ENCODE data around the gene RASIP1.
A peak's percentile ranks its signal among the peaks of the same experiment; 100 is the strongest.

Gene RASIP1

DNA sequence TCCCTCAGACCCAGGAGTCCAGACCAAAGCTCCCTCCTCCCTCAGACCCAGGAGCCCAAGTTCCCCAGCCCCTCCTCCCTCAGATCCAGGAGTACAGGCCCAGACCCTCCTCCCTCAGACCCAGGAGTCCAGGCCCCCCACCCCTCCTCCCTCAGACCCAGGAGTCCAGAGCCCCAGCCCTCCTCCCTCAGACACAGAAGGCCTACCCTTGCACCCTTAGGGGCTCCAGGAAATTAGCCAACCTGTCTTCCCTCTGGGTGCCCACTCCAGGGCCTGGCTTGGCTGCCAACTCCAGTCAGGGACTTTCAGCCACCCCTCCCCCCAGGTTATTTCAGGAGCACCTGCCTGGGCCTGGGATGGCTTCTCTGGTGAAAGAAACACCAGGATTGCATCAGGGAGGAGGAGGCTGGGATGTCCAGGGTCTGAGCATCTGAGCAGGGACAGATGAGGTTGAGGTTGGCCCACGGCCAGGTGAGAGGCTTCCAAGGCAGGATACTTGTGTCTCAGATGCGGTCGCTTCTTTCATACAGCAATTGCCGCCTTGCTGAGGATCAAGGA is 14.8 kb upstream of the RASIP1 start, which contains the start of gene FGF21:
FGF21 (plus strand) TSS at position 441 of the 558 bp plus-strand sequence. CDS start 713 bp downstream, outside the sequence.
- no peak for DNase-seq (ENCODE audit: low read depth in 2 of 2)

DNA sequence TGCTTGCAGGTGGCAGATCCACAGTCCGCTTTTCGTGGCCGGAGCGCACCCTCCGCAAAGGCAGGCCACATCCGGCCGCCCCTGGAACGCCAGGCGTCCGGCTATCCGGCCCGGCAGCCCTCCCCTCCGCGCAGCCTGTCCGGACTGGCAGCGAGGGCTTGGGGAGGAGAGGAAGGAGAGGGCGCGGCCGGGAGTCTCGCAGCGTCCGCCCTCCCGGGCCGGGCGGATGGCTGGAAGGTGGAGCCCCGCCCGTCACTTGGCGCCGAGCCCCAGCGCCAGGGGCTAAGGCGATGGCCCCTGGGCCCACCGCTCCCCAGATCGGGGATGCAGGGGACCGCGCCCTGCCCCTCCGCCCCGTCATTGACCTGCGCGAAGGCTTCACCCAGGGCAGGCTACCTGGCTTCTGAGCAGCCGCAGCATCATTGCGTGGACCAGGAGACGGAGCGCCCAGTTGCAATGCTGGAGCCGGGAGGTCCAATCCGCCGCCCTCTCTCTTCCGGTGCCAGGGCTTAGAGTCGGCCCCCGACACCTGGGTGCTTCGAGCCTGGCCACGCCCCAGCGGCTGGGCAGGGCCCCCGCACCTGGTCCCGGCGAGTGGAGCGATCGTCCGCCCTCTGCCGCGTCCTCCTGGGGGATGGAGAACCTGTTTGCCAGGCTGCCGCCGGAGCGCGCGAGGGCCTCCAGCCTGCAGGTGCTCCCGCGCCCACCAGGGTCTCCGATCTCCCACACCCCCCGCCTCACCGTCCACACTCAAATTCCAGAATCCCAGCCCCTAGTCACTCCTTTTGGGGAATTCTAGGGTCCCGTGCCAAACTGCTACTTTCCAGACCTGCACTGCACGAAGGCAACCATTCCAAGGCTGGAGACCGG is 12.3 kb upstream of the RASIP1 start, which contains the start of gene FUT1:
FUT1 (minus strand) TSS at position 146 of the 870 bp plus-strand sequence. CDS start 1,360 bp downstream, outside the sequence.
- no peak for DNase-seq (ENCODE audit: low read depth in 2 of 2)

DNA sequence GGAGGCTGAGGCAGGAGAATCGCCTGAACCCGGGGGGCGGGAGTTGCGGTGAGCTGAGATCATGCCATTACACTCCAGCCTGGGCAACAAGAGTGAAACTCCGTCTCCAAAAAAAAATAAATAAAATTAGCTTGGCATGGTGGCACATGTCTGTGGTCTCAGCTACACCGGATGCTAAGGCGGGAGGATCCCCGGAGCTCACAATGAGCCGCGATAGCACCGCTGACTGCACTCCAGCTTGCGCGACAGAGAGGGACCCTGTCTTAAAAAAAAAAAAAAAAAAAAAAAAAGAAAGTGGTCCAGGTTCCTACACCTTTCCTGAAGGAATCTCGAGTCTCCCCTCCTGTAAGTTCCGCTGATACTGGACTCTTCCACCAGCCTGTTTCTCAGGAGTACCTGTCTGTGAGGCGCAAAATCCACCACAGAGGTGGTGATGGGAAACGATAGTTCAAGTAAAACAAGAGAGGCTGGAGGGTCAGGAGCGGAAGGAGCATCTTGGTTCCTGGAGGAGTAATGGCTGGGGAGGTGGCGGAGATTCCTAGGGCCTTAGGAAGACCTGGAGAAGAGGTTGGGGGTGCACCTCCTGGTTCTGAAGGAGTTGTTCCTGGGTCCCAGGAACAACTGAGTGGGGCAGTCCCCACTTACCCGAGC is 11.6 kb upstream of the RASIP1 start:
- DNase-seq (ENCODE audit: low read depth in 2 of 2) = no peak

DNA sequence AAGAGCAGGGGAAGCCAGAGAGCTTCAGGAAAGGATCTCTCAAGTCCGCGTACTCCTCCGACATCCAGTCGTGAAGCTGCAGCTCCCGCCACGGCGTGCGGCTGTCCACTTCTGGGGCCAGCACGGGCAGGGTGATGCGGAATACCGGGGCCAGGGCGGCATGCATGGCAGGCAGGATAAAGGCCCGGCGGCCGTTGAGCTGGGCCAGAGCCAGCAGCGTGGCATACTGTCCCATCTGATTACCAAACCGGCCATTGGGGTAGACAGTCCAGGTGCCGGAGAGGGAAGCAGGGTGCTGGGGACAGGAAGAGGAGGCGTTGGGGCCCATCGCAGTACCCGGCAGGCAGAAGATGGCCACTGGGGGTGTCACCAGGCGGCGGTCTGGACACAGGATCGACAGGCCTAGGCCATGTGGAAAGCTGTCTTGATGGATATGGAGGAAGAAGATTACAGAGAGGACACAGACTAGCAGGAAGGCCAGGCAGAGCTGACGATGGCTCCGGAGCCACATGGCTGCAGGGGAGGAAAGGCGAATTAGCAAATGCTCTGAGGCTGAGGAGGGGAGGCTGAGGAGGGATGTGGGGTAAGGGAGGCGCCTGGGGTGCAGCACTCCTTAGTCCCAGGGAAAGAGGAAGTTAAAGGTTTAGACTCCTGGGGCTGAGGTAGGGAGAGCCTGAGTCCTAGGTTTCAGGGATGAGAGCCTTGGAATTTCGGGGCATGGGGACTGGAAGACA is 10.5 kb upstream of the RASIP1 start:
- DNase-seq (ENCODE audit: low read depth in 2 of 2) = no peak

DNA sequence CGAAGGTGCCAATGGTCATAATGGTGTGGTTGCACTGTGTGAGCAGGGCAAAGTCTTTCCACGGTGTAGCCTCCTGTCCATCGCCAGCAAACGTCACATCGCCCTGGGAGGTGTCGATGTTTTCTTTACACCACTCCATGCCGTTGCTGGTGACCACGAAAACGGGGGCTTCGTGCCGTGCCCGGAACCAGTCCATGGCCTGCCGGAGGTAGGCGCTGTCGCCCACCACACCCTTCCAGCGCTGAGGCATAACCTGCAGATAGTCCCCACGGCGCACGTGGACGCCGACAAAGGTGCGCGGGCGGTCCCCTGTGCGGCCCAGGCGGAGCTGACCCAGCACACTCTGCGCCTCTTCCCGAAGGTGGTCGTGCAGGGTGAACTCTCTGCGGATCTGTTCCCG is 9.9 kb upstream of the RASIP1 start:
- no peak for DNase-seq (ENCODE audit: low read depth in 2 of 2)

DNA sequence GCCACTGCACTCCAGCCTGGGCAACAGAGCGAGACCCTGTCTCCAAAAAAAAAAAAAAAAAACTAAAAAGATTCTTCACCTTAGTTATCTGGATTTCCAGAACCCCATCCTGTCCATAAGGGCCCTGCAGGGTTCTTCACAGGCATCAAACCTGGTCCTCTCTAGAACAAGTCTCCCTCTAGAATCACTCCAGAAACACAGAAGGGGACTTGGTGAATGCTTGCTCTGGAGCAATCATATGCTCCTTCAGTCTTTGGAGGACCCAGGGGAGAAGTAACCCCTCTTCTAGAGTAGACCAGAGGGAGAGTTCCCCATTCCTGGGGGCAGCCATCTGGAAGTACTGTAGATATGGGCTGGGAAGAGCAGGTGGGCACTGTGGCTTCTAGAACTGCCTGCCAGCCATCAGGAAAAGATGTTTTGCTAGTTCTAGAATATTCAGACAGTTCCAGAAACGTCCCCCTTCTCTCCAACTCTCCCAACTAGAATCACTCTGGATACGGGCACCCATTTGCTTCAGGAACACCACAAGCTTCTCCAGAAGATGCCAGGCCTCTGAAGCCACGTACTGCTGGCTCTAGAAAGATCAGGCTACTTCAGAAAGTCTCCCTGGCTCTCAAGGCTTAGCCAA is 9.3 kb upstream of the RASIP1 start:
- DNase-seq (ENCODE audit: low read depth in 2 of 2) = no peak

DNA sequence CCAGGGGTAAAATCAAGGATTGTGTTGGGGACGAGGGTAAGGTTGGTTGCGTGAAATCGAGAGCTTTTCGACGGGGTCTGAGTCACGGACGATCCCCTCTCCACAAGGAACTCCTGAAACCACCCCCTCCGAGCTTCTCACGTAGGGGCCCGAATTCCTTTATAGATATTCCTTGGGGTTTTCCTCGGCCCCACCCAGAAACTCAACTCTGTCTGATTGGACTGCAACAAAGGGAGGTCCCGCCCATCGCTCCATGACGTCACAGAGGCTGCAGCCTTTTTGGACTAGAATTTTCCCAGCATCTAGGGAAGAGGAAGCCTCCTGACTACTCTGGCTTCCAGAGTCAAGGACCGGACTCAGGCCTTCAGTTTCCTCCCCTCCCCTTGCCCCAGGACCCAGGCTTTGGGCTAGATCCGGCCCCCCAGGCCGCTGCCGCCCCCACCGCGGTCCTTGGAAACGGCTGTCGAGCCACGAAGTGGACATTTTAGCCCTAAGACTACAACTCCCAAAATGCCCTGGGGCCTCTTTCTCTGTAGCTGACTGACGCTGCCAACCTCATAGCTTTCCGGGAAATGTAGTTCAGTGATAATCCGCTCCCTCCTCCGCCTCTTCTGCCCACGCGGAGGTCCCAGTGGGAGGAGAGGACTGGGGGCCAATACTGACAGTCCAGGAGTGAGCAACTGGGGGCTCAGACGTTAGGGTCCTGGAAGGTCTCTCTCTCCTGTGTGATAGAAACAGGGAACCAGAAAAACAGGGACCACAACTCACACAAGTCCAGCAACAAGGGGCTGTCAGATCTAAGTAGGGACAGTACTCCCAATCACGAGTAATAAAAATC is 6.5 kb upstream of the RASIP1 start, which contains the start of gene IZUMO1:
IZUMO1 (minus strand) TSS at position 172 of the 838 bp plus-strand sequence. CDS start 1,050 bp downstream, outside the sequence.
- peak; percentile 66 to 70 for DNase-seq (ENCODE audit: low read depth in 2 of 2)

DNA sequence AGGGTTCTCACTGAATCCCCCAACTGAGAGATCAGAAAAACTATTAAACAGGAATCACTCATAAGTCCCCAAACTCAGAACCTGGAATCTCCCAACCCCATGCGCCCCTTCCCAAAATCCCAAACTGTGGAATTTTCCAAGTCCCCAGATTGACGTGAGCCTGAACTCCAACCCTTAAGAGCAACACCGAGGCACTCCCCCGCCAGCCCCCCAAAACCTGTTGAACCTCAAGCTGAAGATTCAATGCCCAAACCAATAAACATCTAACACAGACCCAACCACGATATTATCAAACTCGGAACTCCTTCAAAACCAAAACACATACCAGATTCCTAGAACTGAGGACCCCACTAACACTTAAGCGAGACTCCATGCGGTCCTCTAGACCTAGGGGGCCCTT is 5.7 kb upstream of the RASIP1 start:
- DNase-seq (ENCODE audit: low read depth in 2 of 2) = no peak

DNA sequence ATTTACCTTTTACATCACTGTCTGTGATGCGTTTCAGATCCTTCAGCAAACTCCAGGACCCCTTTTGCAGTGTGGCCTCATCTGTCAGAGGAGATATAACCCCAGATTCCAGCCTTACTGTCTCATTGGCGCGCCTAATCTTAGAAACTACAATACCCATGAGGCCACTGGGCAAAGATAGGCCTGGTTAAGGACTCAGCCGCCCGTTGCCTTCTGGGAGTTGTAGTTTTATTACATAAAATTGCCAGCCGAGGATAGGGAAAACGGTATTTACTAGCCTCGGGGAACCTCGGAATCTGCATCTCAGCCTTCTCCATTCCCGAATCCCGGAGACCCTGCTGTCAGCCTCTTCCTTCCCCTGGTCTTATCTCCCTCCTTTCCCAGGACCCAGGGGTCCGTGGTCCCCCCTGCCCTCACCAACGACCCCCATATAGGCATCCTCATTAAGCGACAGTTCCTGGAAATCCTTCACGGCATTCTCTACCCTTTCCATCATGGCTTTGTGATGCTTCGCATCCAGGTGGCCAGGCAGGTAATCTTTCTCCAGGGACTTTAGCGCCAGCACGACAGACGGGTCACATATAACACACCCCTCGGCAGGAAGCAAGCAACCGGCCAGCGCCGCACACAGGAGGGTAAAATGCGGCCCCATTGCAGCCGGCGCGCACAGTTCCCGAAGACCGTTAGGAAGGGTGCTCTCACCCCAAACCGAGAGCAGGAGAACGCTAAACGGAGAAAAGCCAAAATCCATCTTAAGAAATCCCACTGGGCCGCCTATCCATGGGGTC is 5.0 kb upstream of the RASIP1 start:
- DNase-seq (ENCODE audit: low read depth in 2 of 2) = peak in 1 of 2 experiments; percentile 10

DNA sequence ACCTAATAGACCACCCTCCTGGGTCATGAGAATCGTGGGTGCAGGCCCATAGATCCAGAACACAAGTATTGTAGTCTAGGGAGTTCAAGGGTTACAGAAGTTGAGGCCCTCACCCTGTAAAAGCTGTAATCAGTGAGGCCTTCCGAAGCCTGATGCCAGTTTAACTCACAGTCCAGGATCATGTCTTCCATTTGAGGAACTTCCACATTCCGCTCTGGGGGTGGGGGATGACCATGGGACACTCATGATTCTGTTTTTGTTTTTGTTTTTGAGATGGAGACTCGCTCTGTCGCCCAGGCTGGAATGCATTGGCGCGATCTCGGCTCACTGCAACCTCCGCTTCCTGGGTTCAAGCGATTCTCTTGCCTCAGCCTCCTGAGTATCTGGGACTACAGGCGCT is 1.7 kb upstream of the RASIP1 start:
- DNase-seq (ENCODE audit: low read depth in 2 of 2) = no peak

DNA sequence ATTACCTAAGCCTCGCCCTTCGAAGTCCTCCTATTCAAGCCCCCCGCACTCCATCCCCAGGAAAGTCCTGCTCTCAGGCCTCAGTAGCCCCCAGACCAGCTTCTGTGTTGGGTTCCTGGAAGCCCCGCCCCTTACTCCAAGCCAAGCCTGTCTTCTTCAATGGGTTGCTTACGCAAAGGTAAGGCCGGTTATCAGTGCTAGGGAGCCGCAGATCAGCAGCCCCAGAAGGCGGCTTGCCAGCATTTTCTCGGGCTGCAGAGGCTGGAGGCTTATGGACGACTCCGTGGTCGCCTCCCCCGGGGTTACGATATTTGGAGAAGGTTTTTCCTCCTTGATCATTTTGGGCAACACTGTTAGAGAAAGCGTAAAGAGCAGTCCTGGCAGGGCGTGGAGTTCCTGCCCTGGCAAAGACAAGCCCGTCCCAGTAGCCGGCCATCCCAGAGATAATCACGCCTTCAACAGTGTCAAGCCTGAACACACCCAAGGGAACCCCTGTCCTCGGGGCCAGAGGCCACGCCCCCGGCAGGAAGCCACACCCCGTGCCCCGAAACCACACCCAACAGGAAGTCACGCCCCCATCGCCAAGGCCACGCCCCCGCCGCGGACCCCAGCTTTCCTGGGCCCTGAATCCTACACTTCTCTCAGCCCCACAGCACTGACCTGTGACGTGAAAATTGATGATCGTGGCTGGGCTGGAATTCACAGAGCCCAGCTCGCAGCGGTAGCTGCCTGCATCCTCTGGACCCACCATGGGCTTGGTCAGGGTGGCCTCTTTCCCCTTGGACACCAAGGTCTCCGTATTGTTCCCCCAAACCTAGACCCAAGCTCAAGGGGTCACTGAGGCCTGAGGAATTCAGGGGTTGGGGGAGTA is 954 bp upstream of the RASIP1 start:
- no peak for DNase-seq (ENCODE audit: low read depth in 2 of 2)

DNA sequence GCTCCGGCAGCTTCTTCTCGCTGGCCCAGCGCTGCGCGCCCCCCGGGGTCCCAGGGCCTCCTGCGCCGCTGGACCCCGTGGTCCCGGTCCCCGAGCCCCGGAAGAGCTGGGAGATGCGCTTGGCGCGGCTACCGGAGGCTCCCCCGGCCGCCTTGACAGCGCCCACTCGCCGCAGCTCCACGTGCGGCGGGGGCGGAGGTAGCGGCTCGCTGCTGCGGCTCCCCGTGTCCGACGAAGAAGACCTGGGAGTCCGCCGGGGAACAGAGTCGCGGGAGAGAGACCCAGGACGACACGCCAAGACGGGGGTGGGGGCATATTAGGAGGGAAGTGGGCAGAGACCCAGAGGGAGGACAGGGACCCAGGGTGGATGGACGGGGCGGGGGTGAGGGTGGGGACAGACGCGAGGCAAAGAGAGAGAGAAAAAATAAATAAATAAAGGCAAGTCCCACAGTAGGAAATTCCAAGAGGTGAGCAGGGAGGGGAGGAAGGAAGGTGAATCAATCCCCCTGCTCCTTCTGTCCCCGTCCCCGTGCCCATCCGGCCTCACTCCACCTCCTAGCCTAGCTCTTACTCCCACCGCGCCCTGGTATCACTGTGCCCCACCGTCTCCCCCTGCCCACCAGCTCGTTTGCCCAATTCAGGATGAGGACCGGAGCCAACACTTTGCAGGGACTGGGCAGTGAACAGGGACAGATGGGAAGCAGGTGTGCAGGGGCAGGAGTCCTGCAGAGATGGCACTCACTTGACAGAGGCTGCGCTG is 826 bp downstream of the RASIP1 start:
- DNase-seq (ENCODE audit: low read depth in 2 of 2) = no peak

DNA sequence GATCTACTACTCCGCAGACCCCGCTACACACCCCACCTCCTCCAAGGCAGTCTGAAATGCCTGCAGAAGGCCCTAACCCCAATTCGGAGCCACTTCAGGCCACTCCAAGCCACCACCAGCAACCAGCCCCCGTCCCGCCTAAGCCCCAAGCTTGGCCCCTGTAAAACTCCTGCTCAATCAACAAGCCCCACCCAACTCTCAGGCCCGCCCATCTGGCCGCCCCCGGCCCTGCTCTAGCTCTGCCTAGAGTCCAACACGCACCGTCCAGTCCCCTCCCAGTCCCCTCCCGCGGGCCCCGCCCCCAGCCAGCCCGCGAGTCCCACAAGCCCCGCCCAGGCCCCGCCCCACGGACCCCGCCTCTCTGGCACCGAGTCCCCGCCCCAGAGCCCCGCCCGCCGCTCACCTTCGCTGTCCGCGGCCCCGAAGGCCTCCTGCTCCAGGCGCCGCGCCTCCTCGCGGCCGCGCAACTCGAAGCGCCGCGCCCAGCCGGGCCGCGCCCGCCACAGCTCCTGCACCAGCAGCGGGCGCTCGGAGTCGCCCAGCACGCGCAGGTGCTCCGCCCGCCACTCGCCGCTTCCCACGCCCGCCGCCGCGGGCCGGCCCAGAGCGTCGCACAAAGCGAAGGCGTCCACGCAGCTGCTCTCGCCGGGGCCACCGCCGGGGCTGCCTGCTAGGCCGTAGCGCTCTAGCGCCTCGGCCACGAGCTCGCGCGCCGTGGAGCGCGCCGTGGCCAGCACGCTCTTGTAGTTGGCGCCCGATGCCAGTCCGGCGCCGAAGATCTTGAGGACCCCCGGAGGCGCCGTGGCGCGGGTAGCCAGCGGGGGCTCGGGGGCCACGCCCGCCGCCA is 1.6 kb downstream of the RASIP1 start:
- no peak for DNase-seq (ENCODE audit: low read depth in 2 of 2)

DNA sequence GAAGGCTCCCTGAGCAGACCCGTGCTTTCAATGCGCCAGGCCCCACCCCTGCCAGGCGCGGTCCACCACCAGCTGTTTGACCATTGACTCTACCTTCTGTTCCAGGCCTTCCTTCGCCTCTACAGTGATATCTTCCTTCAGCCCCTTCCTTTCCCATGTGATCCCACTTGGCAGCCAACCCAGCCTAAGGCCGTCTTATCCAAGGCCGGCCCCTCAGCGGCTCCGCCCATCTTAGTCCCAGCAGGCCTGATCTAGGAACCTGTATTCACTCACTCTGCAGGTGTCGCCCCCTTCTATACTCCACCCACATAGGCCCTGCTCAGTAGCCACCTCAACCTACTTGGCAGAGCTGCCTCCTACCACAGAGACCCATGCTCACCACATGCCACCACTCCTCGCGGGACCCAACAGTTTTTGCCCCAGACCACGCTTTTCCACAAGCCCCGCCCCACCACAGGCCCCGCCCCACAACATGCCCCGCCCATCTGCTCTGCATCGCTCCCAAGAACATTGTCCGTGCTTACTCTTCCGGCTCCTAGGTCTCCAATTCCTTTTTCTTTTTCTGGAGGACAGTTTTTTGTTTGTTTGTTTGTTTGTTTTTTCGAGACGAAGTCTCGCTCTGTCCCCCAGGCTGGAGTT is 2.9 kb downstream of the RASIP1 start:
- no peak for DNase-seq (ENCODE audit: low read depth in 2 of 2)

DNA sequence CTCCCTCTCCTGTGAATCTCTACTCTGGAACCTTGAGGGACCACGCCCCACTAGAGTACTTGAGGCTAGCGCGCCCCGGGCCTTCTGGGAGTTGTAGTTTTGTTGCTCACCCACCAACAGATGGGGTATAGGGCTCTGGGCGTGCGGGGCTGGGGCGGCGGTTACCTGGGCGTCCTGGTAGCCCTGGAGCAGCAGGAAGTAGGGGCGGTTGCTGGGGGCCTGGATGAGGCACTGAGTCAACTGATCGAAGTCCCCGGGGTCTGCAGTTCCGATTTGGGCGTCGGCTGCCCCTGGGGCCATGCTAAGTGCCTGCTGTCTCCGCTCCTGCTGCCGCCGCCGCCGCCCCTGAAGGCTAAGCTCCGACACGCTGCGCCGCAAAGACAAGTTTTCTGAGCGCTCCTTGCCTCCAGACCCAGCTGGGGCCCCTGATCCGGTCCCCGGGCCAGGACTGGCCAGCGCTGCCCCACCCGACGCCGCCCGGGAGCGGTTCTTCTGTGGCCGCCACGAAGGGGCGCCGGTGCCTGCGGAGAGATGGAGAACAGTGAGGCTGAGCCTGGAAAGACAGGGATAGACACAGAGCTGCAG is 5.3 kb downstream of the RASIP1 start:
- DNase-seq (ENCODE audit: low read depth in 2 of 2) = no peak

DNA sequence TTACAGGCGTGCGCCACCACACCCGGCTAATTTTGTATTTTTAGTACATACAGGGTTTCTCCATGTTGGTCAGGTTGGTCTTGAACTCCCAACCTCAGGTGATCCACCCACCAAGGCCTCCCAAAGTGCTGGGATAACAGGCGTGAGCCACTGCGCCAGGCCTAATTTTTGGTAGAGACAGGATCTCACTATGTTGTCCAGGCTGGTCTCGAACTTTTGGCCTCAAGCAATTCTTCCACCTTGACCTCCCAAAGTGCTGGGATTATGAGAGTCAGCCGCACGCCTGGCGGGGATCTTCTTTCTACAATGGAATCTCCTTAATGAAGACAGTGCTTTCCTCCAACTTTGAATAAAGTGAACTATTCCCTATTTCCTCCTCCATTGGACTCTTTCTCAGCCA is 5.8 kb downstream of the RASIP1 start:
- DNase-seq (ENCODE audit: low read depth in 2 of 2) = no peak
